ENCODE results near the gene PLEKHM2.

PLEKHM2 gene

DNA sequence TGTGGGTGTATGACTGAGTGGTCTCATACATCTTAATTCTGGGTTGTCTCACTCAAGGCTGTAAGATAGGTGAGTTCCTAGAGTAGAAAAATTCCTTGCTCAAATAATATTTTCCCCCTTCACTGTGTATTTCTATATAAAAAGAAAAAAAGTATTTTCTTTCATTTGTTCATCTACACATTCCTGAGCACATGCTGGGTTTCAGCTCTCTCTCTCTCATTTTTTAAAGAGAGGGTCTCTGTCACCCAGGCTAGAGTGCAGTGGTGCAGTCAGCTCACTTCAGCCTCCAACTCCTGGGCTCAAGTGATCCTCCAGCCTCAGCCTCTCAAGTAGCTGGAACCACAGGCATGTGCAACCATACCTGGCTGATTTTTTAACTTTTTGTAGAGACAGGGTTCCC, 44.9 kb upstream of the PLEKHM2 start:
- no peaks in the 10 kb centered on the region for H4K20me1 ChIP-seq (ENCODE audit: insufficient read depth, low read length)
- no peak overlapping the region for H3K27ac ChIP-seq (ENCODE audit: low read depth, low read length, poor library complexity, severe bottlenecking)
- no peaks in the 10 kb centered on the region for H3K27me3 ChIP-seq (ENCODE audit: insufficient read depth, low read length)
- no peaks in the 10 kb centered on the region for H3K9me3 ChIP-seq (ENCODE audit: low read length)
- no peaks in the 10 kb centered on the region for H3K4me1 ChIP-seq (ENCODE audit: insufficient read depth, low read length, severe bottlenecking)
- H3K9me2 ChIP-seq (ENCODE audit: low read depth, low read length): no peaks in the 10 kb centered on the region
- no peak overlapping the region for H3K4me3 ChIP-seq (ENCODE audit: low read depth, low read length, poor library complexity, severe bottlenecking)
- H2AFZ ChIP-seq (ENCODE audit: low read length): no peak overlapping the region
- no peak overlapping the region for H3K4me2 ChIP-seq (ENCODE audit: low read length)
- TF ChIP-seq, protein P1, sequence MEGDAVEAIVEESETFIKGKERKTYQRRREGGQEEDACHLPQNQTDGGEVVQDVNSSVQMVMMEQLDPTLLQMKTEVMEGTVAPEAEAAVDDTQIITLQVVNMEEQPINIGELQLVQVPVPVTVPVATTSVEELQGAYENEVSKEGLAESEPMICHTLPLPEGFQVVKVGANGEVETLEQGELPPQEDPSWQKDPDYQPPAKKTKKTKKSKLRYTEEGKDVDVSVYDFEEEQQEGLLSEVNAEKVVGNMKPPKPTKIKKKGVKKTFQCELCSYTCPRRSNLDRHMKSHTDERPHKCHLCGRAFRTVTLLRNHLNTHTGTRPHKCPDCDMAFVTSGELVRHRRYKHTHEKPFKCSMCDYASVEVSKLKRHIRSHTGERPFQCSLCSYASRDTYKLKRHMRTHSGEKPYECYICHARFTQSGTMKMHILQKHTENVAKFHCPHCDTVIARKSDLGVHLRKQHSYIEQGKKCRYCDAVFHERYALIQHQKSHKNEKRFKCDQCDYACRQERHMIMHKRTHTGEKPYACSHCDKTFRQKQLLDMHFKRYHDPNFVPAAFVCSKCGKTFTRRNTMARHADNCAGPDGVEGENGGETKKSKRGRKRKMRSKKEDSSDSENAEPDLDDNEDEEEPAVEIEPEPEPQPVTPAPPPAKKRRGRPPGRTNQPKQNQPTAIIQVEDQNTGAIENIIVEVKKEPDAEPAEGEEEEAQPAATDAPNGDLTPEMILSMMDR (IDR thresholded peaks at IDR 0.05; ENCODE audit: low read length): no peak
- TF ChIP-seq EZH2 (IDR thresholded peaks at IDR 0.05; ENCODE audit: borderline replicate concordance, low read length): no peak
- H3F3A ChIP-seq (ENCODE audit: insufficient read depth, low read length): no peaks in the 10 kb centered on the region
- H3K9ac ChIP-seq (ENCODE audit: low read length): no peak overlapping the region
- no peaks in the 10 kb centered on the region for H3K79me2 ChIP-seq (ENCODE audit: insufficient read depth, low read length)
- peaks cover 93% of the 10 kb centered on the region for H3K36me3 ChIP-seq (ENCODE audit: insufficient read depth, low read length)

DNA sequence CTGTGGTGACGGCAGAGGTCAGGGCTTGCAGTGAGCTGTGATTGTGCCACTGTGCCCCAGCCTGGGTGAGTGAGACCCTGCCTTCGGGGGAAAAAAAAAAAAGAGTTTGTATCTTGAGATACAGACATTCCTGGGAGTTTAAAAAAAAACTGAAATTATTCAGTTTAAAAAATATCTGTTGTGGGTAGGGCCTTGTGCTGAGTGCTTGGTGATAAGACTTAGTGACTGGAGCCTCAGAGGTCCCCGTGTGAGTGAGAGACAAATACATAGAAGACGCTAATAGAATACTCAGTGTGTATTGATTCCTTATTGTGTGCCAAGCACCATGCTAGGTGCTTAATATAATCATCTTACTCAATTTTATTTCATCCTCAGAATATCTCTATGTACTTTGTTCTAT, 44.2 kb upstream of the PLEKHM2 start:
- Histone ChIP-seq H3K9ac (ENCODE audit: low read length) (no peak overlapping the region), H3K79me2 (ENCODE audit: insufficient read depth, low read length) (no peaks in the 10 kb centered on the region), H4K20me1 (ENCODE audit: insufficient read depth, low read length) (no peaks in the 10 kb centered on the region), H3K27ac (ENCODE audit: low read depth, low read length, poor library complexity, severe bottlenecking) (no peak overlapping the region), H2AFZ (ENCODE audit: low read length) (no peak overlapping the region), H3K4me3 (ENCODE audit: low read depth, low read length, poor library complexity, severe bottlenecking) (no peak overlapping the region), H3F3A (ENCODE audit: insufficient read depth, low read length) (no peaks in the 10 kb centered on the region), H3K4me2 (ENCODE audit: low read length) (no peak overlapping the region), H3K36me3 (ENCODE audit: insufficient read depth, low read length) (peaks cover 90% of the 10 kb centered on the region), H3K9me2 (ENCODE audit: low read depth, low read length) (no peaks in the 10 kb centered on the region), H3K4me1 (ENCODE audit: insufficient read depth, low read length, severe bottlenecking) (no peaks in the 10 kb centered on the region), H3K27me3 (ENCODE audit: insufficient read depth, low read length) (no peaks in the 10 kb centered on the region), H3K9me3 (ENCODE audit: low read length) (no peaks in the 10 kb centered on the region)
- TF ChIP-seq, protein P1 (IDR thresholded peaks at IDR 0.05; ENCODE audit: low read length): no peak
- no peak for TF ChIP-seq EZH2 (IDR thresholded peaks at IDR 0.05; ENCODE audit: borderline replicate concordance, low read length)

DNA sequence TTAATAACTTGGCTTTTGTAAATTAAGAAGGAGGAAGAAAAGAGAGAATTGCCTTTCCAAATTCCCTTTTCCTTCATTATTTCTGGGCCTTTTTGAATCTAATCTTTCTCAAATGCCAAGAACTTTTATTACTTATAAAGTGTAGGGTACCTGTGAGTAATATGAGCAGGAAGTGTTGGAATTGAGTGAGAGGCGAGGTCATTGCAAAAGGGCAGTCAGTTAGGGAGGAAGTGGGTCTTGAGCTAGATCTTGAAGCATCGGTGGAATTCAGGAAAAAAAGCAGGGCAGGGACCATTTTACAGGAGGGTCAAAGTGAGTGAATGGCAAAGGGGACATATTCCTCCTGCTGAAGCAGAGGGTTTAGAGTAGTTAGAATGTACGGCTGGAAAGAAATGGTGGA, 43.5 kb upstream of the PLEKHM2 start:
- no peaks in the 10 kb centered on the region for H3K4me1 ChIP-seq (ENCODE audit: insufficient read depth, low read length, severe bottlenecking)
- no peaks in the 10 kb centered on the region for H3K79me2 ChIP-seq (ENCODE audit: insufficient read depth, low read length)
- no peak overlapping the region for H3K4me2 ChIP-seq (ENCODE audit: low read length)
- H3K9me3 ChIP-seq (ENCODE audit: low read length): no peaks in the 10 kb centered on the region
- H4K20me1 ChIP-seq (ENCODE audit: insufficient read depth, low read length): no peaks in the 10 kb centered on the region
- TF ChIP-seq, protein P1 (IDR thresholded peaks at IDR 0.05; ENCODE audit: low read length): no peak
- TF ChIP-seq EZH2 (IDR thresholded peaks at IDR 0.05; ENCODE audit: borderline replicate concordance, low read length): no peak
- no peaks in the 10 kb centered on the region for H3K9me2 ChIP-seq (ENCODE audit: low read depth, low read length)
- H2AFZ ChIP-seq (ENCODE audit: low read length): no peak overlapping the region
- H3F3A ChIP-seq (ENCODE audit: insufficient read depth, low read length): no peaks in the 10 kb centered on the region
- H3K9ac ChIP-seq (ENCODE audit: low read length): no peak overlapping the region
- no peaks in the 10 kb centered on the region for H3K27me3 ChIP-seq (ENCODE audit: insufficient read depth, low read length)
- peaks cover 90% of the 10 kb centered on the region for H3K36me3 ChIP-seq (ENCODE audit: insufficient read depth, low read length)
- no peak overlapping the region for H3K27ac ChIP-seq (ENCODE audit: low read depth, low read length, poor library complexity, severe bottlenecking)
- H3K4me3 ChIP-seq (ENCODE audit: low read depth, low read length, poor library complexity, severe bottlenecking): no peak overlapping the region

Data from OCI-LY1 (cell line).